GM19372 (cell line): Measurements from ENCODE around the gene CLEC3A.
"Not testable (repeated sequence)": the region's sequence is repeated elsewhere in the genome, so short reads cannot be mapped to it uniquely, and the experiment has no call there.

Experiments
- ATAC-seq: cut with Tn5 transposase; IDR thresholded peaks from one replicate; pipeline ENCODE4 v1.9.1; 2021; ENCODE audit warnings: mild to moderate bottlenecking, low read depth, moderate library complexity; ENCODE audit not compliant: unreplicated experiment

Gene CLEC3A

GRCh38 chr16:78022347-78023060 is at the start of gene CLEC3A:
CLEC3A (plus strand) TSS chr16:78022548; CDS start chr16:78022627, 79 bp downstream.
- ATAC-seq, result no peak

- ATAC-seq, result no peak
Measured at GRCh38 chr16:77974883-77975282, 47.5 kb upstream of the CLEC3A start.

GRCh38 chr16:77975942-77976341 is 46.4 kb upstream of the CLEC3A start:
- no peak for ATAC-seq

- ATAC-seq, result no peak
Measured at GRCh38 chr16:77977339-77977738, 45.0 kb upstream of the CLEC3A start.

GRCh38 chr16:77985111-77985510 is 37.2 kb upstream of the CLEC3A start:
- ATAC-seq, result no peak

- ATAC-seq, result no peak
Measured at GRCh38 chr16:77986011-77986740, 36.2 kb upstream of the CLEC3A start.

- ATAC-seq, result no peak
Measured at GRCh38 chr16:77987810-77988209, 34.5 kb upstream of the CLEC3A start.

GRCh38 chr16:77989846-77990245 is 32.5 kb upstream of the CLEC3A start:
- ATAC-seq, result no peak

GRCh38 chr16:77991701-77992100 is 30.6 kb upstream of the CLEC3A start:
- ATAC-seq, result no peak

GRCh38 chr16:77992381-77992780 is 30.0 kb upstream of the CLEC3A start:
- ATAC-seq, result not testable (repeated sequence)

- no peak for ATAC-seq
Measured at GRCh38 chr16:77993111-77993985, 29.0 kb upstream of the CLEC3A start.

- no peak for ATAC-seq
Measured at GRCh38 chr16:77995843-77996455, 26.4 kb upstream of the CLEC3A start.

- no peak for ATAC-seq
Measured at GRCh38 chr16:77998350-77999023, 23.9 kb upstream of the CLEC3A start.

- ATAC-seq, result no peak
Measured at GRCh38 chr16:78001451-78002025, 20.8 kb upstream of the CLEC3A start.

GRCh38 chr16:78002915-78003538 is 19.3 kb upstream of the CLEC3A start:
- peak; percentile 98 for ATAC-seq

GRCh38 chr16:78004517-78004916 is 17.8 kb upstream of the CLEC3A start:
- ATAC-seq, result no peak

GRCh38 chr16:78005881-78006280 is 16.5 kb upstream of the CLEC3A start:
- no peak for ATAC-seq

- no peak for ATAC-seq
Measured at GRCh38 chr16:78007121-78007520, 15.2 kb upstream of the CLEC3A start.

GRCh38 chr16:78024159-78024558 is 1.8 kb downstream of the CLEC3A start:
- no peak for ATAC-seq
